GM23338 (cell line): ENCODE data around the gene AGPAT3. TPM values are rescaled to one million over a fixed set of nuclear protein-coding genes. Genes with fewer than 3 reads are reported as not detected.

Experiments used
- ATAC-seq: fragments of 200-7000 bp; cut with Tn5 transposase; 3 replicates; pipeline ENCODE4 v1.9.1; 2020
- DNase-seq: peaks from one replicate; pipeline ENCODE4 v3.0.0-alpha.2; 2015; ENCODE audit warnings: low spot score
- H2AFZ ChIP-seq: fragments of 200-600 bp; sonication (generic); 2 replicates; pipeline ENCODE4 v1.8.0; 2016; ENCODE audit warnings: antibody characterized with exemption, mild to moderate bottlenecking, moderate library complexity
- H3F3A ChIP-seq: fragments of 200-600 bp; sonication (generic); replicated peaks from 2 replicates; pipeline ENCODE4 v1.8.0; 2017; ENCODE audit warnings: antibody characterized with exemption, mixed run types, low read depth
- H3K27ac ChIP-seq: fragments of 200-600 bp; sonication (generic); 2 replicates; pipeline ENCODE4 v1.6.1; 2016; ENCODE audit warnings: low read depth
- H3K27me3 ChIP-seq: fragments of 200-600 bp; sonication (generic); 2 replicates; pipeline ENCODE4 v1.8.0; 2016; ENCODE audit warnings: mild to moderate bottlenecking, mixed run types, moderate library complexity; ENCODE audit not compliant: insufficient read depth
- H3K36me3 ChIP-seq: fragments of 200-600 bp; sonication (generic); 2 replicates; pipeline ENCODE4 v1.8.0; 2016; ENCODE audit warnings: mild to moderate bottlenecking; ENCODE audit not compliant: insufficient read depth
- H3K4me1 ChIP-seq: fragments of 200-600 bp; sonication (generic); 2 replicates; pipeline ENCODE4 v1.8.0; 2016; ENCODE audit warnings: mild to moderate bottlenecking, moderate library complexity; ENCODE audit not compliant: insufficient read depth
- H3K4me2 ChIP-seq: fragments of 200-600 bp; sonication (generic); 2 replicates; pipeline ENCODE4 v1.7.1; 2017; ENCODE audit warnings: mixed run types
- H3K4me3 ChIP-seq: fragments of 200-600 bp; sonication (generic); 2 replicates; pipeline ENCODE4 v1.6.1; 2016; ENCODE audit warnings: mixed run types
- H3K79me2 ChIP-seq: fragments of 200-600 bp; sonication (generic); replicated peaks from 2 replicates; pipeline ENCODE4 v1.8.0; 2017; ENCODE audit warnings: mild to moderate bottlenecking; ENCODE audit not compliant: insufficient read depth
- H3K9me2 ChIP-seq: fragments of 200-600 bp; sonication (generic); 2 replicates; pipeline ENCODE4 v1.8.0; 2017; ENCODE audit not compliant: insufficient read depth
- H4K20me1 ChIP-seq: fragments of 200-600 bp; sonication (generic); replicated peaks from 2 replicates; pipeline ENCODE4 v1.8.0; 2017; ENCODE audit warnings: mild to moderate bottlenecking; ENCODE audit not compliant: insufficient read depth
- H3K27ac Mint-ChIP-seq: 2 replicates; pipeline ENCODE4 v1.8.0; 2020; ENCODE audit warnings: inconsistent platforms, mild to moderate bottlenecking, moderate library complexity, mixed read lengths
- H3K27me3 Mint-ChIP-seq: 3 replicates; pipeline ENCODE4 v1.8.0; 2022; ENCODE audit warnings: low read depth, mild to moderate bottlenecking, moderate library complexity, mixed read lengths, inconsistent platforms; ENCODE audit not compliant: insufficient read depth, poor library complexity
- H3K36me3 Mint-ChIP-seq: 3 replicates; pipeline ENCODE4 v1.8.0; 2021; ENCODE audit warnings: low read depth, mild to moderate bottlenecking, inconsistent platforms, moderate library complexity, mixed read lengths
- H3K4me1 Mint-ChIP-seq: 3 replicates; pipeline ENCODE4 v1.8.0; 2020; ENCODE audit warnings: mild to moderate bottlenecking, inconsistent platforms, mixed read lengths
- H3K4me3 Mint-ChIP-seq: 3 replicates; pipeline ENCODE4 v1.8.0; 2021; ENCODE audit warnings: moderate library complexity, mild to moderate bottlenecking, inconsistent platforms, mixed read lengths
- H3K9me3 Mint-ChIP-seq: 3 replicates; pipeline ENCODE4 v1.8.0; 2020; ENCODE audit warnings: moderate library complexity, mild to moderate bottlenecking, inconsistent platforms, mixed read lengths
- CREB1 ChIP-seq: fragments of 250-450 bp; sonication (Bioruptor Pico); IDR thresholded peaks from 2 replicates; pipeline ENCODE4 v1.5.0; 2020; ENCODE audit warnings: low read depth, mild to moderate bottlenecking, moderate library complexity
- CTCF ChIP-seq, 2 experiments: fragments of 200-600 bp in 1 of 2; sonication (generic) in 1 of 2; conservative IDR thresholded peaks; 2 replicates each; pipeline versions ENCODE4 v1.5.1 to v1.6.1; 2016 to 2017; ENCODE audit warnings: antibody characterized with exemption in 2 of 2, low read depth in 2 of 2, mild to moderate bottlenecking in 2 of 2, moderate library complexity in 1 of 2
- ETS1 ChIP-seq: IDR thresholded peaks from 2 replicates; pipeline ENCODE4 v1.6.1; 2016; ENCODE audit warnings: antibody characterized with exemption
- EZH2 ChIP-seq: fragments of 200-600 bp; sonication (generic); IDR thresholded peaks from one replicate; pipeline ENCODE4 v1.8.0; 2017; ENCODE audit warnings: antibody characterized with exemption, mild to moderate bottlenecking, low read depth; ENCODE audit not compliant: unreplicated experiment
- EZH2phosphoT487 ChIP-seq: fragments of 200-600 bp; sonication (generic); IDR thresholded peaks from one replicate; pipeline ENCODE4 v1.8.1; 2018; ENCODE audit warnings: antibody characterized with exemption; ENCODE audit not compliant: unreplicated experiment
- JUNB ChIP-seq: IDR thresholded peaks from one replicate; pipeline ENCODE4 v1.6.1; 2016; ENCODE audit warnings: antibody characterized with exemption; ENCODE audit not compliant: unreplicated experiment
- NANOG ChIP-seq: IDR thresholded peaks from 2 replicates; pipeline ENCODE4 v1.6.1; 2016; ENCODE audit warnings: antibody characterized with exemption, borderline replicate concordance
- POLR2AphosphoS5 ChIP-seq: IDR thresholded peaks from 2 replicates; pipeline ENCODE4 v1.6.1; 2016; ENCODE audit warnings: antibody characterized with exemption, low read depth
- REST ChIP-seq: IDR thresholded peaks from one replicate; pipeline ENCODE4 v1.6.1; 2018; ENCODE audit warnings: antibody characterized with exemption; ENCODE audit not compliant: unreplicated experiment
- STAT1 ChIP-seq: IDR thresholded peaks from one replicate; pipeline ENCODE4 v1.6.1; 2016; ENCODE audit warnings: antibody characterized with exemption; ENCODE audit not compliant: unreplicated experiment
- ZNF114 ChIP-seq: fragments of 250-450 bp; sonication (Bioruptor Pico); IDR thresholded peaks from 2 replicates; pipeline ENCODE4 v1.5.0; 2020; ENCODE audit warnings: mild to moderate bottlenecking, moderate library complexity
- ZNF331 ChIP-seq: fragments of 250-450 bp; sonication (Bioruptor Pico); IDR thresholded peaks from 2 replicates; pipeline ENCODE4 v1.5.0; 2020; ENCODE audit warnings: low read depth, mild to moderate bottlenecking, moderate library complexity
- ZNF462 ChIP-seq: fragments of 250-450 bp; sonication (Bioruptor Pico); IDR thresholded peaks from 2 replicates; pipeline ENCODE4 v1.5.0; 2020; ENCODE audit warnings: mild to moderate bottlenecking, moderate library complexity
- polyA plus RNA-seq: library from polyadenylated mRNA; unstranded; fragments of >200 nt; fragmentation: Nextera tagmentation; extraction: Ambion mirVana; gene quantifications from 2 replicates; pipeline ENCODE4 v1.2.1, GENCODE V29; 2016
- total RNA-seq: library from RNA; depleted of rRNA; stranded (reverse); fragments of >200 nt; shearing (Covaris generic); gene quantifications from 2 replicates; pipeline ENCODE4 v1.2.3, GENCODE V29; 2014

Gene AGPAT3
- total and polyA plus RNA-seq, 2 experiments from 2014 or later, result 2.1 to 6.1 TPM

GRCh38 chr21:43972850-43973633, 108.0 kb downstream of the AGPAT3 start:
- H3K4me3 Mint-ChIP-seq, result no peak overlapping the region
- no peaks in the 10 kb centered on the region for H3K36me3 Mint-ChIP-seq
- Histone ChIP-seq H3F3A (peaks cover 6% of the 10 kb centered on the region; the same call in 1 of the 2 replicates), H3K27me3 (no peaks in the 10 kb centered on the region), H3K36me3 (no peaks in the 10 kb centered on the region), H3K79me2 (no peaks in the 10 kb centered on the region), H3K27ac (no peak overlapping the region), H2AFZ (no peak overlapping the region), H3K9me2 (no peaks in the 10 kb centered on the region), H3K4me1 (no peaks in the 10 kb centered on the region), H3K4me3 (no peak overlapping the region), H3K4me2 (no peak overlapping the region), H4K20me1 (no peaks in the 10 kb centered on the region)
- peaks cover 12% of the 10 kb centered on the region for H3K27me3 Mint-ChIP-seq
- no peaks in the 10 kb centered on the region for H3K4me1 Mint-ChIP-seq
- DNase-seq, result no peak
- TF ChIP-seq STAT1 (no peak), ETS1 (no peak), CTCF (conservative IDR thresholded peaks at IDR 0.05; ENCODE audit: low read depth in 2 of 2) (no peak), POLR2AphosphoS5 (no peak), REST (no peak), ZNF114 (no peak), ZNF331 (CRISPR knock-in tag) (no peak), ZNF462 (no peak), EZH2phosphoT487 (no peak), NANOG (no peak), EZH2 (no peak), JUNB (no peak), CREB1 (CRISPR knock-in tag) (no peak)
- no peaks in the 10 kb centered on the region for H3K9me3 Mint-ChIP-seq
- ATAC-seq, result no peak
- H3K27ac Mint-ChIP-seq, result no peak overlapping the region
